Measurements from ENCODE around the gene ICE2.

- TF ChIP-seq CTCF (IDR thresholded peaks at IDR 0.05 in 4 of 5, conservative IDR thresholded peaks at IDR 0.05 in 1 of 5) (no peak), POLR2A (IDR thresholded peaks at IDR 0.05) (no peak)
Measured at GRCh38 chr15:60419753-60420152, 59.2 kb downstream of the ICE2 start.
